Astrocyte (in vitro differentiated cells and primary cell): ENCODE results near the gene PIAS1.

ENCODE experiments used
- EZH2 ChIP-seq: IDR thresholded peaks from 2 replicates; pipeline ENCODE4 v1.6.1; 2012; ENCODE audit warnings: mild to moderate bottlenecking, low read length, inconsistent platforms; ENCODE audit not compliant: insufficient read depth
- TF ChIP-seq, protein P1 (sequence below): IDR thresholded peaks from 2 replicates; pipeline ENCODE4 v1.5.1; 2011; ENCODE audit warnings: low read depth, mild to moderate bottlenecking, inconsistent platforms, low read length, moderate library complexity; ENCODE audit not compliant: insufficient read depth

DNA sequence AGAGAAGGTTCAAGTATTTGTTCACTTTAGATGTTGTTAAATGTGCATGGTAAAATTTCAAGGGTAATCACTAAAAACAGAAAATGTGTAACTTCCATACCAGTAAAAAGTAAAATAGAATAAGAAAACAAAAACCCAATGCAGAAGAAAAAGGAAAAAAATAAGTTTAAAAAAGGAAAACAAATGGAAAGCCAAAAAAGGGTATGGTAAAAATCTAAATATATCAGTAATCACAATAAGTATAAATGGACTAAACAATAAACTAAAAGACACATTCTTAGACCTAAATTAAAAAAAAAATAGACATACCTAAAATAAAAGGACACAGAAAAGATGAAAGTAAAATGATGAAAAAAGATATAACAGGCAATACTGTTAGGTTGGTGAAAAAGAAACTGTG lies 184.9 kb downstream of the PIAS1 start:
- no peak for TF ChIP-seq EZH2
- TF ChIP-seq, protein P1, sequence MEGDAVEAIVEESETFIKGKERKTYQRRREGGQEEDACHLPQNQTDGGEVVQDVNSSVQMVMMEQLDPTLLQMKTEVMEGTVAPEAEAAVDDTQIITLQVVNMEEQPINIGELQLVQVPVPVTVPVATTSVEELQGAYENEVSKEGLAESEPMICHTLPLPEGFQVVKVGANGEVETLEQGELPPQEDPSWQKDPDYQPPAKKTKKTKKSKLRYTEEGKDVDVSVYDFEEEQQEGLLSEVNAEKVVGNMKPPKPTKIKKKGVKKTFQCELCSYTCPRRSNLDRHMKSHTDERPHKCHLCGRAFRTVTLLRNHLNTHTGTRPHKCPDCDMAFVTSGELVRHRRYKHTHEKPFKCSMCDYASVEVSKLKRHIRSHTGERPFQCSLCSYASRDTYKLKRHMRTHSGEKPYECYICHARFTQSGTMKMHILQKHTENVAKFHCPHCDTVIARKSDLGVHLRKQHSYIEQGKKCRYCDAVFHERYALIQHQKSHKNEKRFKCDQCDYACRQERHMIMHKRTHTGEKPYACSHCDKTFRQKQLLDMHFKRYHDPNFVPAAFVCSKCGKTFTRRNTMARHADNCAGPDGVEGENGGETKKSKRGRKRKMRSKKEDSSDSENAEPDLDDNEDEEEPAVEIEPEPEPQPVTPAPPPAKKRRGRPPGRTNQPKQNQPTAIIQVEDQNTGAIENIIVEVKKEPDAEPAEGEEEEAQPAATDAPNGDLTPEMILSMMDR = no peak
